ENCODE data around the gene SYF2. TPM values are rescaled to one million over a fixed set of nuclear protein-coding genes. Genes with fewer than 3 reads are reported as not detected.

Gene SYF2
- total and polyA plus RNA-seq, 2 donors (not counting 3 experiments of a cell fraction or from before 2014, with no cell fraction given): 9.3 to 38.0 TPM

GRCh38 chr1:25197235-25197975 lies 34.9 kb downstream of the SYF2 start:
- H3K9ac ChIP-seq (replicated peaks; ENCODE audit: extremely low read depth, insufficient read depth, low read length): no peak overlapping the region
- H3K4me1 ChIP-seq (ENCODE audit: control insufficient read depth, extremely low read depth, insufficient read depth, low read length): no peaks in the 10 kb centered on the region
- ChIA-PET POLR2A (no interaction called here), CTCF (interaction anchor here (1.0 to 1.7 kb wide), 2 partner anchors 12 to 161 kb away, joined by 3 to 4 read pairs; no protein-coding TSS in a partner anchor)
- no peaks in the 10 kb centered on the region for H3K79me2 ChIP-seq (ENCODE audit: control insufficient read depth, insufficient read depth, low read length)
- TF ChIP-seq GATA2 (IDR thresholded peaks at IDR 0.05; ENCODE audit: insufficient read depth, insufficient read length, low read depth, low read length) (no peak), POLR2AphosphoS5 (IDR thresholded peaks at IDR 0.05; ENCODE audit: insufficient read depth, low read depth, low read length) (no peak), JUN (IDR thresholded peaks at IDR 0.05; ENCODE audit: borderline replicate concordance, insufficient read depth, insufficient read length, low read depth) (no peak), MYC (IDR thresholded peaks at IDR 0.05; ENCODE audit: low read depth, low read length) (no peak), POLR2A (IDR thresholded peaks at IDR 0.05; ENCODE audit: low read depth, low read length) (no peak), EZH2 (IDR thresholded peaks at IDR 0.05; ENCODE audit: borderline replicate concordance, low read depth, low read length, severe bottlenecking) (no peak), FOS (IDR thresholded peaks at IDR 0.05; ENCODE audit: borderline replicate concordance, insufficient read depth, low read length) (no peak)
- TF ChIP-seq, protein P1, sequence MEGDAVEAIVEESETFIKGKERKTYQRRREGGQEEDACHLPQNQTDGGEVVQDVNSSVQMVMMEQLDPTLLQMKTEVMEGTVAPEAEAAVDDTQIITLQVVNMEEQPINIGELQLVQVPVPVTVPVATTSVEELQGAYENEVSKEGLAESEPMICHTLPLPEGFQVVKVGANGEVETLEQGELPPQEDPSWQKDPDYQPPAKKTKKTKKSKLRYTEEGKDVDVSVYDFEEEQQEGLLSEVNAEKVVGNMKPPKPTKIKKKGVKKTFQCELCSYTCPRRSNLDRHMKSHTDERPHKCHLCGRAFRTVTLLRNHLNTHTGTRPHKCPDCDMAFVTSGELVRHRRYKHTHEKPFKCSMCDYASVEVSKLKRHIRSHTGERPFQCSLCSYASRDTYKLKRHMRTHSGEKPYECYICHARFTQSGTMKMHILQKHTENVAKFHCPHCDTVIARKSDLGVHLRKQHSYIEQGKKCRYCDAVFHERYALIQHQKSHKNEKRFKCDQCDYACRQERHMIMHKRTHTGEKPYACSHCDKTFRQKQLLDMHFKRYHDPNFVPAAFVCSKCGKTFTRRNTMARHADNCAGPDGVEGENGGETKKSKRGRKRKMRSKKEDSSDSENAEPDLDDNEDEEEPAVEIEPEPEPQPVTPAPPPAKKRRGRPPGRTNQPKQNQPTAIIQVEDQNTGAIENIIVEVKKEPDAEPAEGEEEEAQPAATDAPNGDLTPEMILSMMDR (IDR thresholded peaks at IDR 0.05; ENCODE audit: extremely low read depth in 1 of 2, insufficient read depth in 1 of 2, low read depth in 1 of 2, low read length in 2 of 2): no peak
- TF ChIP-seq, protein P2, sequence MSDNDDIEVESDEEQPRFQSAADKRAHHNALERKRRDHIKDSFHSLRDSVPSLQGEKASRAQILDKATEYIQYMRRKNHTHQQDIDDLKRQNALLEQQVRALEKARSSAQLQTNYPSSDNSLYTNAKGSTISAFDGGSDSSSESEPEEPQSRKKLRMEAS (IDR thresholded peaks at IDR 0.05; ENCODE audit: insufficient read depth, insufficient read length): no peak
- no peak overlapping the region for H3K4me2 ChIP-seq (ENCODE audit: insufficient read depth, low read length)
- FAIRE-seq: no peak
- dilution Hi-C loops (cut with MboI; ENCODE audit: extremely low pct_ligation_motif_present, low sequenced_read_pairs) (no loop called here), intact Hi-C loops (cut with micrococcal nuclease) (no loop called here)
- H2AFZ ChIP-seq (ENCODE audit: low read depth, low read length): no peak overlapping the region
- no peak overlapping the region for H3K4me3 ChIP-seq (replicated peaks in 1 of 3; ENCODE audit: insufficient read depth in 1 of 3, low read depth in 1 of 3, low read length in 3 of 3)
- no peaks in the 10 kb centered on the region for H4K20me1 ChIP-seq (replicated peaks; ENCODE audit: control insufficient read depth, extremely low read depth, insufficient read depth, low read length)
- BruUV-seq (replicated peaks): no TSS peak
- no peaks in the 10 kb centered on the region for H3K9me1 ChIP-seq (replicated peaks; ENCODE audit: control insufficient read depth, extremely low read depth, insufficient read depth, low read length)
- H3K27me3 ChIP-seq (ENCODE audit: control insufficient read depth in 2 of 2, insufficient read depth in 2 of 2, low read length in 2 of 2): peaks cover 7 to 8% of the 10 kb centered on the region in 2 experiments
- no peak overlapping the region for H3K27ac ChIP-seq (ENCODE audit: insufficient read depth, low read depth, low read length)
- H3K9me3 ChIP-seq (replicated peaks; ENCODE audit: control insufficient read depth, insufficient read depth, low read length): no peaks in the 10 kb centered on the region
- H3K36me3 ChIP-seq (ENCODE audit: control insufficient read depth in 2 of 2, extremely low read depth in 1 of 2, insufficient read depth in 2 of 2, low read length in 2 of 2): no peaks in the 10 kb centered on the region
- no peak for DNase-seq (ENCODE audit: low read depth, low spot score)
